GM13977 (cell line): Measurements from ENCODE around the gene ASPDH.

ENCODE experiments used
- DNase-seq: peaks from one replicate; pipeline ENCODE4 v3.0.0; 2012; ENCODE audit warnings: low spot score
- CTCF ChIP-seq: IDR thresholded peaks from 2 replicates; pipeline ENCODE4 v1.5.1; 2012; ENCODE audit warnings: mild to moderate bottlenecking, control low read depth; ENCODE audit not compliant: insufficient read depth; ENCODE audit errors: extremely low read depth, missing control alignments
- in situ Hi-C: fragments of 300-500 bp; cut with MboI; formaldehyde crosslinking; loops from one replicate; pipeline ENCODE4 v1.12.0; 2022; ENCODE audit warnings: low sequenced_read_pairs, low pct_unique_long_range_greater_than_20kb, mixed read lengths, inconsistent platforms; ENCODE audit not compliant: unreplicated experiment

ASPDH gene

GRCh38 chr19:50498219-50499056 lies 15.3 kb downstream of the ASPDH start:
- TF ChIP-seq CTCF = no peak
- DNase-seq = no peak
- in situ Hi-C loops = no loop called here

GRCh38 chr19:50497022-50497405 lies 16.7 kb downstream of the ASPDH start:
- in situ Hi-C loops = no loop called here
- no peak for TF ChIP-seq CTCF
- no peak for DNase-seq

- in situ Hi-C loops = no loop called here
- TF ChIP-seq CTCF = no peak
- no peak for DNase-seq
Measured at GRCh38 chr19:50496189-50497021, 17.3 kb downstream of the ASPDH start.

GRCh38 chr19:50495020-50495531 lies 18.6 kb downstream of the ASPDH start:
- no peak for TF ChIP-seq CTCF
- in situ Hi-C loops = no loop called here
- DNase-seq = no peak

- in situ Hi-C loops = no loop called here
- no peak for DNase-seq
- no peak for TF ChIP-seq CTCF
Measured at GRCh38 chr19:50494186-50495019, 19.3 kb downstream of the ASPDH start.

- no peak for TF ChIP-seq CTCF
- in situ Hi-C loops = no loop called here
- DNase-seq = no peak
Measured at GRCh38 chr19:50493171-50493570, 20.5 kb downstream of the ASPDH start.
